GM23248 (cell line): ENCODE data around the gene FBXO8.

Experiments used
- EZH2 ChIP-seq: fragments of 200-600 bp; sonication (generic); IDR thresholded peaks from 2 replicates; pipeline ENCODE4 v1.6.1; 2018; ENCODE audit warnings: antibody characterized with exemption, mild to moderate bottlenecking; ENCODE audit not compliant: insufficient read depth, poor library complexity, severe bottlenecking
- EZH2phosphoT487 ChIP-seq: fragments of 200-600 bp; sonication (generic); IDR thresholded peaks from 2 replicates; pipeline ENCODE4 v1.6.1; 2018; ENCODE audit warnings: antibody characterized with exemption, moderate library complexity, mild to moderate bottlenecking, low read depth; ENCODE audit not compliant: insufficient read depth

DNA sequence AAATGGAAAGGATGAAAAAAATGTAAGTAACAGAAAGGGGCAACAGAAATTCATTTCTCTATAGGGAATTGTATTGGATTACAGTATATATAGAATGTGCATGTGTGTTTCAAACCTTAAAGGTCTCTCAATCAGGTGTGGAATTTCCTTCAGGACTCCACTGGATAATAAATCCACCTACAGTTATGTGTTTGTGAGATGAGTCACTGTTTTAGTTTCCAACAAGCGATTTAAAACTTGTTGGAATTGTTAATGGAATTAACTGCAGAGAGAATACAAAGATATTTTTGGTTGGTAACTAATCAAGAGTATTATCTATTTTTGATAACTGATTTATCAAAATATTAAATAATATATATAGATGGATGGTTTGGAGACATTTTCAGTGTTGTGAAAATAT is 33.1 kb upstream of the FBXO8 start:
- no peak for TF ChIP-seq EZH2
- TF ChIP-seq EZH2phosphoT487 = no peak
